HepG2 (cell line): ENCODE results near the gene KLHL33. TPM values are rescaled to one million over a fixed set of nuclear protein-coding genes. Genes with fewer than 3 reads are reported as not detected.
A peak's percentile ranks its signal among the peaks of the same experiment; 100 is the strongest.

Experiments
- ADNP ChIP-seq: sonication (generic); formaldehyde crosslinking; IDR thresholded peaks from 2 replicates; pipeline ENCODE4 v1.4.0; 2020; ENCODE audit warnings: missing genetic modification reagents
- AKAP8 ChIP-seq: sonication (generic); formaldehyde crosslinking; IDR thresholded peaks from 2 replicates; pipeline ENCODE4 v1.5.1; 2020; ENCODE audit warnings: mild to moderate bottlenecking, missing genetic modification reagents
- ATF7 ChIP-seq, 2 experiments: fragments of 450-650 bp in 1 of 2; sonication (generic) in 1 of 2; formaldehyde crosslinking in 1 of 2; IDR thresholded peaks; 2 replicates each; pipeline versions ENCODE4 v1.4.0 to v1.6.1; 2016 to 2020; ENCODE audit warnings: antibody characterized with exemption in 1 of 2, mild to moderate bottlenecking in 1 of 2, missing genetic modification reagents in 1 of 2
- KDM1A ChIP-seq: IDR thresholded peaks from 2 replicates; pipeline ENCODE4 v1.6.1; 2016; ENCODE audit warnings: missing compliant biosample characterization
- KMT2B ChIP-seq: IDR thresholded peaks from 2 replicates; pipeline ENCODE4 v1.6.1; 2016; ENCODE audit warnings: missing genetic modification reagents, missing compliant biosample characterization
- MLLT10 ChIP-seq: sonication (generic); formaldehyde crosslinking; IDR thresholded peaks from 2 replicates; pipeline ENCODE4 v1.4.0; 2020; ENCODE audit warnings: missing genetic modification reagents
- NR3C1 ChIP-seq: sonication (generic); formaldehyde crosslinking; IDR thresholded peaks from 2 replicates; pipeline ENCODE4 v1.4.0; 2020; ENCODE audit warnings: missing genetic modification reagents
- RBM39 ChIP-seq: fragments of 200-400 bp; formaldehyde crosslinking; IDR thresholded peaks from one replicate; pipeline ENCODE4 v1.6.1; 2018; ENCODE audit warnings: antibody characterized with exemption, mild to moderate bottlenecking, low read depth, low read length; ENCODE audit not compliant: poor library complexity, severe bottlenecking
- RELA ChIP-seq: sonication (generic); formaldehyde crosslinking; IDR thresholded peaks from 2 replicates; pipeline ENCODE4 v1.4.0; 2020; ENCODE audit warnings: missing genetic modification reagents
- SMARCC2 ChIP-seq: fragments of 450-650 bp; IDR thresholded peaks from 2 replicates; pipeline ENCODE4 v1.6.1; 2017; ENCODE audit warnings: antibody characterized with exemption, mild to moderate bottlenecking
- ZNF10 ChIP-seq: sonication (generic); formaldehyde crosslinking; IDR thresholded peaks from 2 replicates; pipeline ENCODE4 v1.4.0; 2020; ENCODE audit warnings: mild to moderate bottlenecking, low read depth, missing genetic modification reagents, borderline replicate concordance
- ZNF296 ChIP-seq: sonication (generic); formaldehyde crosslinking; conservative IDR thresholded peaks from 2 replicates; pipeline ENCODE4 v1.5.0; 2020; ENCODE audit warnings: mild to moderate bottlenecking, missing genetic modification reagents
- ZNF318 ChIP-seq: sonication (generic); formaldehyde crosslinking; IDR thresholded peaks from 2 replicates; pipeline ENCODE4 v1.4.0; 2020; ENCODE audit warnings: mild to moderate bottlenecking, missing genetic modification reagents
- ZNF678 ChIP-seq: sonication (generic); formaldehyde crosslinking; IDR thresholded peaks from 2 replicates; pipeline ENCODE4 v1.4.0; 2020; ENCODE audit warnings: mild to moderate bottlenecking, missing genetic modification reagents
- ZSCAN31 ChIP-seq: sonication (generic); formaldehyde crosslinking; IDR thresholded peaks from 2 replicates; pipeline ENCODE4 v1.5.0; 2020; ENCODE audit warnings: low read depth, mild to moderate bottlenecking, missing genetic modification reagents
- polyA plus RNA-seq, 8 experiments: library from polyadenylated mRNA; depleted of rRNA in 3 of 8; stranded (reverse) in 7 of 8; unstranded in 1 of 8; fragments of >200 nt; fragmentation: Illumina TruSeq in 4 of 8; extraction: Trizol in 4 of 8; gene quantifications; 2 replicates each; pipeline versions ENCODE4 v1.2.1 to v1.2.3, GENCODE V29; 2011 to 2016; ENCODE audit warnings: low read depth in 4 of 8, missing spikeins in 1 of 8, mixed read lengths in 1 of 8; ENCODE audit not compliant: insufficient read depth in 1 of 8
- total RNA-seq, 5 experiments: library from RNA; depleted of rRNA; stranded (reverse); fragments of >200 nt; fragmentation: Illumina TruSeq; extraction: Trizol; gene quantifications; 2 replicates each; pipeline ENCODE4 v1.2.3, GENCODE V29; 2016; ENCODE audit warnings: low read depth in 1 of 5
- TF ChIP-seq, protein P1 (sequence below): fragments of 450-650 bp; IDR thresholded peaks from 2 replicates; pipeline ENCODE4 v1.6.1; 2017

KLHL33 gene
- total and polyA plus RNA-seq, 2 of the 13 experiments (the other 11 are each of a cell fraction or from before 2014, with no cell fraction given), result not detected

- peak; percentile 37; the same call in 1 of the 2 replicates for TF ChIP-seq ZSCAN31 (CRISPR knock-in tag)
- TF ChIP-seq KMT2B (CRISPR knock-in tag), result no peak; the same call in 1 of the 2 replicates
- TF ChIP-seq ZNF296 (CRISPR knock-in tag), result peak; percentile 57; the same call in 1 of the 2 replicates
- no peak; the same call in 1 of the 2 replicates for TF ChIP-seq KDM1A (CRISPR knock-in tag)
- TF ChIP-seq ATF7 (IDR thresholded peaks at IDR 0.05), result no peak
- TF ChIP-seq ATF7 (CRISPR knock-in tag; IDR thresholded peaks at IDR 0.05), result no peak
- TF ChIP-seq, protein P1, sequence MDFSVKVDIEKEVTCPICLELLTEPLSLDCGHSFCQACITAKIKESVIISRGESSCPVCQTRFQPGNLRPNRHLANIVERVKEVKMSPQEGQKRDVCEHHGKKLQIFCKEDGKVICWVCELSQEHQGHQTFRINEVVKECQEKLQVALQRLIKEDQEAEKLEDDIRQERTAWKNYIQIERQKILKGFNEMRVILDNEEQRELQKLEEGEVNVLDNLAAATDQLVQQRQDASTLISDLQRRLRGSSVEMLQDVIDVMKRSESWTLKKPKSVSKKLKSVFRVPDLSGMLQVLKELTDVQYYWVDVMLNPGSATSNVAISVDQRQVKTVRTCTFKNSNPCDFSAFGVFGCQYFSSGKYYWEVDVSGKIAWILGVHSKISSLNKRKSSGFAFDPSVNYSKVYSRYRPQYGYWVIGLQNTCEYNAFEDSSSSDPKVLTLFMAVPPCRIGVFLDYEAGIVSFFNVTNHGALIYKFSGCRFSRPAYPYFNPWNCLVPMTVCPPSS, result no peak
- TF ChIP-seq SMARCC2, result no peak
- TF ChIP-seq ZNF318 (CRISPR knock-in tag), result peak; percentile 44; the same call in 1 of the 2 replicates
- peak; percentile 31; the same call in 1 of the 2 replicates for TF ChIP-seq AKAP8 (CRISPR knock-in tag)
- no peak for TF ChIP-seq MLLT10
- TF ChIP-seq ADNP (CRISPR knock-in tag), result no peak
- TF ChIP-seq ZNF678 (CRISPR knock-in tag), result peak; percentile 80; the same call in 1 of the 2 replicates
- no peak for TF ChIP-seq ZNF10 (CRISPR knock-in tag)
- peak; percentile 65 for TF ChIP-seq RBM39
- no peak for TF ChIP-seq RELA (CRISPR knock-in tag)
- no peak for TF ChIP-seq NR3C1
These were observed 33.4 kb upstream of the KLHL33 start, which contains the start of gene PNP (continued) for GRCh38 chr14:20469242-20469889.
